ENCODE measurements around the gene SLC35E2B. TPM values are rescaled to one million over a fixed set of nuclear protein-coding genes. Genes with fewer than 3 reads are reported as not detected.

The SLC35E2B gene
- total RNA-seq, 1 donor from 2014 or later, result 27.7 TPM

DNA sequence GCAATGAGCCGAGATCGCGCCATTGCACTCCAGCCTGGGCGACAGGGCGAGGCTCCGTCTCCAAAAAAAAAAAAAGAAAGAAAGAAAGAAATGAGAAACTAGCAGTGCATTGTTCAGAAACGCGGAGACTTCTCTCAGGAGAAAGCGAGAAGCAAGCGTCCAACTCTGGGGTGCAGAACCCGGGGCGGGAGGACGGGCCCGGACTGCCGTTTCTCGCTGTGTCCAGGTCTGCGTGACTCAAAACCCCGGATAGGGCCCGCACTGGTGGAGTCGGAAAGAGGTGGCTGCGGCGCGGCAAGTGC is 77.7 kb downstream of the SLC35E2B start:
- DNase-seq (ENCODE audit: low spot score), result no peak

DNA sequence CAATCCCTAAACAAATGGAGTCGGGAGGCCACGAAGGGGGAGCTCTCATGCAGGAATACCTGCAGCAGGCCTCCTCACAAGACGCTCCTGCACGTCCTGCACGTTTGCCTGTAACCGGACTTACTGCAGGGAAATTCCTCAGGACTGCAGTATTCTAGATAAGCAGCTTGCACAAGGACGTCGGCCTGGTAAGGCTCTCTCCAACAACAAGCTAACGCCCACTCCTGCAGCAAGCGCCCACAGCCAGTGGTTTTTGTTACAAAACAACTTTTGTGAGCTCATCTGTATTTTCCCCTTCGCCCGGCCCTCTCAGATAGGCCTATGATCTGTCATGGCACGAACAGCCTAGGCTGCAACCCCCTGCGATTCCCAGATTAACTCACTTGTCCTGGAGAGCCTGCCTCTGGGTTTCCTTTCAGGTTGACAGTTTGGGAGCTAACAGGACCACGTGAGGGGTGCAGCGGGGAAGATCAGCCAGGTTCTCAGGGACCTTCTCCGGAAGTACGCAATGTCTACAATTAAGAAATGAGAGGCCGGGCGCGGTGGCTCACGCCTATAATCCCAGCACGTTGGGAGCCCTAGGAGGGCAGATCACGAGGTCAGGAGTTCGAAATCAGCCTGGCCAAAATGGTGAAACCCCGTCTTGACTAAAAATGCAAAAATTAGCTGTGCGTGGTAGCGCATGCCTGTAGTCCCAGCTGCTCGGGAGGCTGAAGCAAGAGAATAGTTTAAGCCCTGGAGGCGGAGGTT is 78.2 kb downstream of the SLC35E2B start:
- DNase-seq (ENCODE audit: low spot score), result no peak

DNA sequence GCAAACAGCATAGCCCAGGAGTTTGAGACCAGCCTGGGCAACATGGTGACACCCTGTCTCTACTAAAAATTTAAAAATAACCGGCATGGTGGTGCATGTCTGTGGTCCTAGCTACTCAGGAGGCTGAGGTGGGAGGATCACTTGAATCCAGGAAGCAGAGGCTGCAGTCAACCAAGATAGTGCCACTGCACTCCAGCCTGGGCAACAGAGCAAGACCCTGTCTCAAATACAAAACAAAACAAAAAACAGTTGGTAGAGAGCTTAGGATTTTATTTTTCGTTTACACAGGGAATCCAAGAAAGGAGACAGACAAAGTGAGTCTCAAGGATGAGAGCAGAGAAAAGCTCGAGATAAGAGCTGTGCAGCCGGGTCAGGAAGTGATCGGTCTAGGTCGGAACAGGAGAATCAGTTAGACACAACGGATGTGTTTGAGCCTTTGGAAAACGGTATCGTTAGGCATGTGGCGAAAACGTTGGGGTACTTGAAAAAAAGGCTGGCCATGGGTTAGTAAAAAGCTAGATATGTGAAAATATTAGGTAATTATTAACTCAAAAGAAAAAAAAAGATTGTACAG is 79.0 kb downstream of the SLC35E2B start:
- no peak for DNase-seq (ENCODE audit: low spot score)

GRCh38 chr1:1612104-1612400 is 80.5 kb downstream of the SLC35E2B start:
- no peak for DNase-seq (ENCODE audit: low spot score)

- DNase-seq (ENCODE audit: low spot score), result no peak
These were observed 81.8 kb downstream of the SLC35E2B start for GRCh38 chr1:1610796-1611195.

GRCh38 chr1:1609822-1610485 is 82.6 kb downstream of the SLC35E2B start:
- DNase-seq (ENCODE audit: low spot score), result no peak

Other genes with a start within 250 kb of the SLC35E2B start
- gene ATAD3C, start 243.1 kb downstream of the SLC35E2B start, total RNA-seq, result 0.51 TPM
- 12.6 TPM for gene ATAD3B, start 221.0 kb downstream of the SLC35E2B start, total RNA-seq
- gene ATAD3A, start 180.6 kb downstream of the SLC35E2B start, total RNA-seq, result 26.2 TPM
- 1.4 TPM for gene TMEM240, start 152.2 kb downstream of the SLC35E2B start, total RNA-seq
- 144 TPM for gene SSU72, start 117.9 kb downstream of the SLC35E2B start, total RNA-seq
- gene FNDC10, start 92.7 kb downstream of the SLC35E2B start, total RNA-seq, result 2.9 TPM
- 37.9 TPM for gene MIB2, start 77.3 kb downstream of the SLC35E2B start, total RNA-seq
- 17.2 TPM for gene MMP23B, start 60.6 kb downstream of the SLC35E2B start, total RNA-seq
- gene CDK11B, start 33.8 kb downstream of the SLC35E2B start, total RNA-seq, result 20.8 TPM
- 45.5 TPM for gene CDK11A, start 31.6 kb upstream of the SLC35E2B start, total RNA-seq
- gene NADK, start 85.7 kb upstream of the SLC35E2B start, total RNA-seq, result 165 TPM
- gene GNB1, start 198.3 kb upstream of the SLC35E2B start, total RNA-seq, result 318 TPM
- gene CALML6, start 222.5 kb upstream of the SLC35E2B start, total RNA-seq, result 0.26 TPM
- 1.5 TPM for gene TMEM52, start 226.5 kb upstream of the SLC35E2B start, total RNA-seq

Data from mesenteric fat pad (tissue), 1 donor.